ENCODE results near the gene COL4A1. TPM values are rescaled to one million over a fixed set of nuclear protein-coding genes. Genes with fewer than 3 reads are reported as not detected.

The COL4A1 gene
- total and polyA plus RNA-seq, 2 of the 13 experiments (the other 11 are each of a cell fraction or from before 2014, with no cell fraction given): not detected

- TF ChIP-seq REST (IDR thresholded peaks at IDR 0.05; ENCODE audit: borderline replicate concordance in 1 of 2, low read depth in 1 of 2, low read length in 2 of 2) (no peak), ZNF33B (CRISPR knock-in tag; IDR thresholded peaks at IDR 0.05) (no peak), ZNF253 (CRISPR knock-in tag; IDR thresholded peaks at IDR 0.05; ENCODE audit: borderline replicate concordance) (no peak), RAD51 (IDR thresholded peaks at IDR 0.05; ENCODE audit: borderline replicate concordance) (no peak), IKZF4 (CRISPR knock-in tag; IDR thresholded peaks at IDR 0.05; ENCODE audit: borderline replicate concordance, low read depth, not compliant biosample characterization) (no peak), MNT (IDR thresholded peaks at IDR 0.05) (no peak)
Measured at GRCh38 chr13:110277357-110277975, 29.5 kb downstream of the COL4A1 start (continued).

GRCh38 chr13:110276553-110276950 lies 30.4 kb downstream of the COL4A1 start:
- POLR2A ChIA-PET: no interaction called here
- 17% methylated on average over 5 of the region's 5 CpGs for WGBS (ENCODE audit: low lambda C conversion rate)
- Histone ChIP-seq H3K79me2 (ENCODE audit: insufficient read depth, low read length) (no peaks in the 10 kb centered on the region), H3K27me3 (ENCODE audit: control insufficient read depth in 1 of 2, insufficient read depth in 2 of 2, low read length in 2 of 2) (peaks cover 2 to 16% of the 10 kb centered on the region in 2 experiments; a peak in 3 of 5 replicates), H3K4me3 (replicated peaks in 1 of 3; ENCODE audit: insufficient read depth in 1 of 3, low read depth in 2 of 3, low read length in 3 of 3) (no peak overlapping the region), H3K36me3 (replicated peaks in 1 of 2; ENCODE audit: control insufficient read depth in 1 of 2, insufficient read depth in 2 of 2, low read length in 2 of 2) (no peaks in the 10 kb centered on the region), H3K4me2 (ENCODE audit: low read depth, low read length) (no peak overlapping the region), H4K20me1 (ENCODE audit: insufficient read depth, low read length) (no peaks in the 10 kb centered on the region), H3K4me1 (ENCODE audit: insufficient read depth, low read length) (no peaks in the 10 kb centered on the region), H3K27ac (ENCODE audit: extremely low read length, insufficient read depth, low read length) (no peak overlapping the region), H3K9ac (ENCODE audit: insufficient read depth, low read depth, low read length) (no peak overlapping the region), H2AFZ (ENCODE audit: low read length) (no peak overlapping the region), H3K9me3 (ENCODE audit: low read length) (no peaks in the 10 kb centered on the region)
- CTCF ChIA-PET (ENCODE audit: low intra/inter-chr PET ratio, low total read pairs): no interaction called here
- TF ChIP-seq ZNF354B (CRISPR knock-in tag; IDR thresholded peaks at IDR 0.05) (no peak), NONO (IDR thresholded peaks at IDR 0.05) (no peak), NONO (CRISPR knock-in tag; conservative IDR thresholded peaks at IDR 0.05) (no peak), GTF2F1 (IDR thresholded peaks at IDR 0.05; ENCODE audit: low read length) (no peak)
- intact Hi-C loops (cut with micrococcal nuclease; ENCODE audit: unreplicated experiment) (no loop called here), in situ Hi-C loops (cut with HindIII; ENCODE audit: extremely low pct_ligation_motif_present, low pct_unique_long_range_greater_than_20kb) (no loop called here)
- DNase-seq (ENCODE audit: low spot score): no peak
- BruUV-seq (replicated peaks): no TSS peak
- no peak for FAIRE-seq
- no peak for ATAC-seq
